Measurements from ENCODE around the gene ACSM2B.
"Not testable (repeated sequence)": the region's sequence is repeated elsewhere in the genome, so short reads cannot be mapped to it uniquely, and the experiment has no call there.

The ACSM2B gene, protein sequence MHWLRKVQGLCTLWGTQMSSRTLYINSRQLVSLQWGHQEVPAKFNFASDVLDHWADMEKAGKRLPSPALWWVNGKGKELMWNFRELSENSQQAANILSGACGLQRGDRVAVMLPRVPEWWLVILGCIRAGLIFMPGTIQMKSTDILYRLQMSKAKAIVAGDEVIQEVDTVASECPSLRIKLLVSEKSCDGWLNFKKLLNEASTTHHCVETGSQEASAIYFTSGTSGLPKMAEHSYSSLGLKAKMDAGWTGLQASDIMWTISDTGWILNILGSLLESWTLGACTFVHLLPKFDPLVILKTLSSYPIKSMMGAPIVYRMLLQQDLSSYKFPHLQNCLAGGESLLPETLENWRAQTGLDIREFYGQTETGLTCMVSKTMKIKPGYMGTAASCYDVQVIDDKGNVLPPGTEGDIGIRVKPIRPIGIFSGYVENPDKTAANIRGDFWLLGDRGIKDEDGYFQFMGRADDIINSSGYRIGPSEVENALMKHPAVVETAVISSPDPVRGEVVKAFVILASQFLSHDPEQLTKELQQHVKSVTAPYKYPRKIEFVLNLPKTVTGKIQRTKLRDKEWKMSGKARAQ

GRCh38 chr16:20576145-20576544 is at the start of gene ACSM2B:
Gene ACSM2B, minus strand, starts transcription at chr16:20576367. Its CDS starts 11,522 bp downstream, at chr16:20564845.
- not testable (repeated sequence) for DNase-seq

DNA sequence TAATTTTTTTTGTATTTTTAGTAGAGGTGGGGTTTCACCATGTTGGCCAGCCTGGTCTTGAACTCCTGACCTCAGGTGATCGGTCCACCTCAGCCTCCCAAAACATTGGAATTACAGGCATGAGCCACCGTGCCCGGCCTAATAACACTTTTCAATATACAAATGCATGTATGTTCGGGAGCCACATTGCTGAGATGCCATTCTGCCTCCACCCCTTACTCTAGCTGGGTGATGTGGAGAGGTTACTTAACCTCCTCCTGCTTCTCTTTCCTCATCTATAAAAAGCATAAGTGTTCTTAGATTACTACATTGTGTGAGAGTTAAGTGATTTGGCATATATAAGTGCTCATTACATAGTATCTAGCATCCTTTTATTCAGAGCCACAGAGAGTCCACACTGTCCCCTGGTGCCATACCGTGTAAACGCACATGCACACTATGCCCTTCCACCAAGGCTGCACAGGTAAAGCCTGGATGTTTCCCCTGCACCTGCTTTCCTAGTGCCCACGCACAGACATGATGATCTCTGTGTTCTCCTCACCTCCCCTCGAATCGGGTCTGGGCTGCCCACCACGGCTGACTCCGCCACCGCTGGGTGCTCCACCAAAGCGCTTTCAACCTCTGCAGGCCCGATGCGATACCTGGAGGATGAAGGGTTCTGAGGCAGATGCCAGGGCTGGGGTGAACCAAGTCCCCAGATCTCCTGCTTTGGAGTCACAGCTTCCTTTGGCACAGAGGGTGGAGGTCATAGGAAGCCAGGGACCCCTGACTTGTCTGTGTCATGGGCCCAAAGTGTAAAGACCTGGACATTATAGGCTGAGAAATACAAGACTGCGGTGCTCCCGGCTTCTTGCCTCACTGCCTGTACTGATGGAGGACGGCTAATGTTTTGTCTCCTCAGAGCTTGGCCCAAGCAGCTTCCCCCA is 49.0 kb upstream of the ACSM2B start:
- no peak for DNase-seq

- DNase-seq: no peak
Measured at GRCh38 chr16:20624205-20624604, 48.0 kb upstream of the ACSM2B start.

DNA sequence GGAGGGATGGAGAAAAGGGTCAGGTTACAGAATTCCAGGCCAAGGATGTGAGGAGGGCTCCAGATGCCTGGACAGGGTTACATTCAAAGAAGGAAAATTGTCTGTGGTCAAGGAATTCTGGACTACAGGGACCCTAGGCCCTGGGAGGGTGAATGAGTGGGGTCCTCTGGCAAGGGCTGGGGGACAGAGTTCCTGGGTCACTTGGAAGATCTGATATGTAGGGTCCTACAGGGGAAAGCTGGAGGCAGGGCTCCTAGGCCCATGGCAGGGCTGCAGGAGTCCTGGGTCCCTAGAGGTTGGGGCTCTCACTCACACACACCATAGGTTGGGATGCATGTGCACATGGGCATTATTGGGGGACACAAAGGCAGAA is 46.3 kb upstream of the ACSM2B start:
- DNase-seq: no peak

DNA sequence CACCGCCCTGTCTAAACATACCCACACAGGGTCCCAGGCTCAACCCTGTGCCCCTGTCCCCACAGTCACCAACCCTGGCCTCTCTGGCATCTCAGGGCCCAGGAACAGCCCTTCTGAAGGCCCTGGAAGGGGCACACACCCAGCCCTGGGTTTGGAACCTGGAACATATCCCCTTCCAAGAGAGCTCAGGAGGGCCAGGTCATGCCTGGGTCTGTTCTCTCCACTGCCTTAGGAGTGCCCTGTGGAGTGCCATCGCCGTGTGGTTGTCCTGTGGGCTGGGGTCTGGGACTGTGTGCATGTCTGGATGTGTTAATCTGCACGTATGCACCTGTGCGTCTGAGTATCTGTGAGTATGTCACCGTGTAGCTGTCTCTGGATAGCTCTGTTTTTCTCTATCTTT is 45.2 kb upstream of the ACSM2B start:
- no peak for DNase-seq

GRCh38 chr16:20620770-20621169 is 44.6 kb upstream of the ACSM2B start:
- DNase-seq: no peak

DNA sequence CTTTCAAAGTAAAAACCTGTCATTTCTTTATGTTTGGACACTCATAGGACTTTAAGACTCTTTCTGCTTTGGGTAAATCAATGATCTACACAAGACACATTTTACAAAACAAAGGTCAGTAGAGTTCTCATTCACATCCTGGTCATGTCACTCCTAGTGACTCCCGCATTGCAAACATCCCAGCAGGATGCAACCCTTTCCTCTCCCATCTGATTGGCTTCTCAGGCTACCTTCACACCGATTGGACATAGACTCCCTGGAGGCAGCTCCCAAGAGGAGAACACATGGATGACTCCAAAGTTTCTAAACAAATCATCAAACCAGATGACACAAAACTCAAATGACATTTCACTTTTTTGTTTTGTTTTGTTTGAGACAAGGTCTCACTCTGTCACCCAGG is 43.8 kb upstream of the ACSM2B start:
- DNase-seq: no peak

DNA sequence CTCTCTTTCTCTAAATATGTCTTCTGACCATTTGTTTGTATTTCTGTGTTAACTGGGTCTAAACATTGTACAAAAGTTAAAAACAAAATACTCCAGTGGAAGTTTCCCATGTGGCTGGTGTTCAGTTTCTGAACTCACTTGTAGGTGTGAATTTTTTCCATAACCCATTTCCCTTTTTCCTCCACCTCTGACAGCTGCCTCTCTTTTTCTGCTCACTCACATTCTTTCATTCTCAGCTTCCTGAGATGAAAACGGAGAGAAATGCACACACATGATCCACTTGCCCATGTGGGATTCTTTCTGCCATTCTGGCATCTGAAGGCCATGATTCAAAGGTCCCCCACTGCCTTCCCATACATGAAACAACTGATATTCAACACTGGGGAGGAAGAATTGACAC is 41.1 kb upstream of the ACSM2B start:
- DNase-seq: no peak

- DNase-seq: peak; percentile 71
Measured at GRCh38 chr16:20614186-20615141, 38.3 kb upstream of the ACSM2B start.

DNA sequence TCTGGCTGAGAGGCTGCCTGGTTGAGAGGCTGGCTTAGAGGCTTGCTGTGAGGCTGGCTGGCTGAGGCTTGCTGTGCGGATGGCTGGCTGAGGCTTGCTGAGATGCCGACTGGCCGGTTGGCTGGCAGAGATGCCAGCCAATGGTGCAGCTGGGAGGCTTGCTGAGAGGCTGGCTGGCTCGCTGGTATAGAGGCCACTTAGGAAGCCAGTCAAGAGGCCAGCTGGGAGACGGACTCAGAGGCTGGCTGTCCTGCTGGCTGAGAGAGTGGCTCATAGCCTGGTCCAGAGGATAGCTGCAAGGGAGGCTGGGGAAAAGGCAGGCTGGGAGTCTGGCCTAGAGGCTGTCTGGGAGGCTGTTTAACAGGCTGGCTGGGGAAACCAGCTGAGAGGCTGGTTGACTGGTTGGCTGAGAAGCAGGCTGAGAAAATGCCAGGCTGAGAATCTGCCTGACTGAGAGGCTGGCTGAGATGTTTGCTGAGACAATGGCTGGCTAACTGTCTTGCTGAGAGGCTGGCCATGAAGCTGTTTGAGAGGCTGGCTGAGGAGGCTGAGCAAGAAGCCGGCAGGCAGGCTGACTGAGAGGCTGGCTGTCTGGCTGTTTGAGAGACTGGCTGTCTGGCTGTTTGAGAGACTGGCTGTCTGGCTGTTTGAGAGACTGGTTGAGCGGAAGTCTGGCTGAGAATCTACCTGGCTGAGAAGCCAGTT is 37.5 kb upstream of the ACSM2B start:
- DNase-seq: no peak

DNA sequence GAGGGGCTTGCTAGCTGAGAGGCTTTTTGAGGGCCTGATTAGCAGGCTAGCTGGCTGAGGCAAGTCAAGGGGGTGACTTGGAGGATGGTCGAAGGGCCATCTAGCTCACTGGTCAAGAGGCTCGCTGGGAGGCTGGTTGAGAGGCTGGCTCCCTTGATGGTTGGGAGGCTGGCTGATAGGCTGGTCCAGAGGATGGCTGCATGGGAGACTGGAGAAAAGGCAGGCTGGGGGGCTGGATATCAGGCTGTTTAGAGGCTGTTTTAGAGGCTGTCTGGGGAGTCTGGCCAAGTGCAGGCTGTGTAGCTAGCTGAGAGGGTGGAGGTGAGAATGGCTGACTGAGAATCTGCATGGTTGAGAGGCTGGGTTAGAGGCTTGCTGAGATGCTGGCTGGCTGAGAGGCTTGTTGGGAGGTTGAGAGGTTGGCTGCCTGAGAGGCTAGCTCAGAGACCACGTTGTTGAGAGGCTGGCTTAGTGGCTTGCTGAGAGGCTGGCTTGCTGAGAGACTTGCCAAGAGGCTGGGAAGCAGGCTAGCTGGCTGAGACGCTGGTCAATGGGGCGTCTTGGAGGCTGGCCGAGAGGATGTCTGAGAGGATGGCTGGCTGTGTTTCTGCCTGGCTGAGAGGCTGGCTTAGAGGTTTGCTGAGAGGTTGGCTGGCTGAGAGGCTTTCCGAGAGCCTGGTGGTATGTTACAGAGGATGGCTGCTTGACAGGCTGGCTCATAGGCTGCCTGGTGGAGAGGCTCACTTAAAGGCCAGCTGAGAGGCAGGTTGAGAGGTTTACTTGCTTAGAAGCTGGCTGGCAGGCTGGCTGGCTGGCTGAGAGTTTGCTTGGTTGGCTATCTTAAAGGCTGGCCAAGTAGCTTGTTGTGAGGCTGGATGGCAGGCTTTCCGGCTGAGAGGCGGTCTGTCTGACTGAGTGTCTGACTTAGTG is 36.6 kb upstream of the ACSM2B start:
- peak; percentile 22 for DNase-seq

DNA sequence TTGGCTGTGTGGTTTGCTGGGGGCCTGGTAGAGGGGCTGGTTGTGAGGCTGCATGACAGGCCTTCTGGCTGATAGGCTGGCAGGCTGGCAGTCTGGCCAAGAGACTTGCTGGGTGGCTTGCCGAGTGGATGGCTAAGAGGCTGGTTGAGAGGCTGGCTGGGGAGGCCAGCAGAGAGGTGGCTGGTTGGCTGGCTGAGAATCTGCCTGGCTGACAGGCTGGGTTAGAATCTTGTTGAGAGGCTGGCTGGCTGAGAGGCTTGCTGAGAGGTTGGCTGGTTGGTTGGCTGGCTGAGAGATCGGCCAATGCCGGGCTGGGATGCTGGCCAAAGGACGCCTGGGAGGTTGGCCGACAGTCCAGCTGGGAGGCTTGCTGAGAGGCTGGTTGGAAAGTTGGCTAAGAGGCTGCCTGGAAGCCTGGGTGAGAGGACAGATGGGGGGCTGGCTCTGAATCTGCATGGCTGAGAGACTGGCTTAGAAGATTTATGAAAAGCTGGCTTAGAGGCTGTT is 35.9 kb upstream of the ACSM2B start:
- DNase-seq: peak; percentile 49

DNA sequence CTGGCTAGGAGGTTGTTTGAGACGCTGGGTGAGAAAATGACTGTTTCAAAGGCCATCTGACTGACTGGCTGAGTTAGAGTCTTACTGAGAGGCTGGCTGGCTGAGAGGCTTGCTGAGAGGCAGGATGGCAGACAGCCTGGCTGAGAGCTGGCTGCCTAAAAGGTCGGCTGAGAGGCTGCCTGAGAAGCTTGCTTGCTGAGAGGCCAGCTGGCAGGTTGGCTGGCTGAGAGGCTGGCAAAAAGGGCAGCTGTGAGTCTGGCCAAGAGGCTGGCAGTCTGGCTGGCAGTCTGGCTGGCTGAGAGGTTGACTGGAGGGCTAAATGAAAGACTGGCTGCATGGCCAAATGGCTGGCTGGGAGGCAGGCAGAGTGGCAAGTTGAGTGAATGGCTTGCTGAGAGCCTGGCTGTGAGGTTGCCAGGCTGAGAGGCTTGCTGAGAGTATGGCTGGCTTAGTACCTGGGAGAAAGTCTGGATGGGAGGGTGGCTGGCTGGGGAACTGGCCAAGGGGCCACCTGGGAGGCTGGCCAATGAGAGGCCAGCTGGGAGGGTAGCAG is 35.3 kb upstream of the ACSM2B start:
- DNase-seq: peak; percentile 83

- DNase-seq: no peak
Measured at GRCh38 chr16:20610892-20611349, 34.8 kb upstream of the ACSM2B start.

- peak; percentile 83 for DNase-seq
Measured at GRCh38 chr16:20610211-20610891, 34.2 kb upstream of the ACSM2B start.

DNA sequence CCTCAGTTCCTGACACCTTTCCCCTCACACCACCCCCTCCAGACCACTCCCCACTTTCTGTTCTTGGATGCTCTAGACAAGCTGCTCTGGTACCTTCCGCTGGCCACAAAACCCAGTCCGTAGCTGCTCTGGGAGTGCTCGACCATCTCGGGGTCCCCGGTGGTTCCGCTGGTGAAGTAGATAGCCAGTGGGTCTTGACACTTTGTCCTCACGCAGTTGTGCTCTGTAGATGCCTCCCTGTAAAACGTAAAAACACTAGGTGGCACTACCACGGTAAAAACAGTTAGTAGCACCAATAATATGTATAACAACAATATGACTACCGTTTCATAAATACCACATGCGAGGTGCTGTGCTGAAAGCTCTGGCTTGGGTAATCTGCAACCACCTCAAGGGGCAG is 26.0 kb upstream of the ACSM2B start:
- DNase-seq: peak; percentile 31

DNA sequence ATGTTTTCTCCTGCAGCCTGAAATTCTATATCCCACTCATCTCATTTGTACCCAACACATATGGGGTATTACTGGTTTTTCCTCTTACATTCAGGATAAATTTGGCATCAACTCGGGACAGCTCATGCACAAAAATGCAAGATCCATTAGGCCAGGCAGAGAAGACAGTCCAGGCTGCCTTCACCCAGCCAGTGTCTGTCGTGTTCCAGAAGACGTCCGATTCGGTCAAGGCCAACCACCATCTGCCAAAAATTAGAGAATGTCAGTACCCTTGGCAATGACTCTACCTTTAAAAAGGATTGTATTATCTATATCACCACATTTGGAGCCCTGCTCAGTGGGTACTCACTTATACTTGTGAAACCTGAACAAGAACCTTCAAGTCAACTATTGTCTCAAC is 23.3 kb upstream of the ACSM2B start:
- not testable (repeated sequence) for DNase-seq

DNA sequence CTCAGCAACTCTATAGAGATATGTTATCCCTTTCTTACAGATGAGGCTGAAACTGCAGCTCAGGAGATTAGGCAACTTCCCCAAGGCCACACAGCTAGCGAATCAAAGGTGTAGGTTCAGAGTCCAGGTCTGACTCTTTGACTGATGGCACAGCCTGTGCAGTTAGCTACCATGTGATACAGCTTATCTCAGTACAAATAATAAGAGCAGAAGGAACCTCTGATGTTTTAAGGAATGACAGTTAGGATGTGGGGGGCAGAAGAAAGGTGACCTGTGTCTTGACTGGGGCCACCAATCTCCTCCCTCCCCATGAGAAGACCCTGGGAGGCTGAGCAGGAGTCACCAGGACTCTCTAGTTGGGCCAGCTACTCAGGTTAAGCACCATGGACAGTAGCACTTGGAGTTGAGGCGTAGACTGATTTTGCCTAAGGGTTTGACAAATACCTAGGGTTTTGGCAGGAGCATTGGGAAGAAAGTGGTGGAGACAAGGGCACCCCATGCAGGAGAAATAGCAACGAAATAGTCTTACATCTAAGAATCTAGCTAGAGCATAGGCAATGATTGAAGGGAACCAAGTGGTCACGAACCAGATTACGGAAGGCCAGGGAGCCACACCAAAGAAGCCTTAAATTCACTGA is 22.8 kb upstream of the ACSM2B start:
- no peak for DNase-seq

- not testable (repeated sequence) for DNase-seq
Measured at GRCh38 chr16:20595694-20596093, 19.5 kb upstream of the ACSM2B start.

Measured in NCI-H1105 treated with DMSO at 0.1 percent for 48 hours (cell line).